AG09319 (cell line): ENCODE results near the gene NCEH1.

Experiments used
- DNase-seq: peaks from one replicate; pipeline ENCODE4 v3.0.0-alpha.2; 2010; ENCODE audit warnings: low read depth; ENCODE audit errors: extremely low read depth
- CTCF ChIP-seq: IDR thresholded peaks from 2 replicates; pipeline ENCODE4 v1.5.1; 2011; ENCODE audit warnings: low read depth, mild to moderate bottlenecking, inconsistent platforms, low read length, moderate library complexity

The NCEH1 gene

DNA sequence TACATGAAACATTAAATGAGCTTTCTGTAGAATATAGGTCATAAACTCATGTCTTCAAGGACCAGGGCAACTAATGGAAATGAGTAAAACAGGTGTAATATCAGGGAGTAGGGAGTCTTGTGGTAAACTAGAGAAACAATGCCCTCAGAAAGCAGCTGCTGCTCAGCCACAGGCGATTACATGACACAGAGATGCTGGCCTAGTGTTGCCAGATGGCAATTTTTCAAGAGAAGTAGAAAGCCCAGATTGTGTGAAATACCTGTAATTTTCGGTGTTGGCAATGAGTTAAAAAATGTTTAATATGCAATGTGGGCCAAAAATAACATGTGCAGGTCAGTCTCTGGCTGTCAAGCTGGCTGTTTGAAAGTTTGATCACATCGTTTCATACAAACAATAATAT lies 23.4 kb downstream of the NCEH1 start:
- no peak for DNase-seq

DNA sequence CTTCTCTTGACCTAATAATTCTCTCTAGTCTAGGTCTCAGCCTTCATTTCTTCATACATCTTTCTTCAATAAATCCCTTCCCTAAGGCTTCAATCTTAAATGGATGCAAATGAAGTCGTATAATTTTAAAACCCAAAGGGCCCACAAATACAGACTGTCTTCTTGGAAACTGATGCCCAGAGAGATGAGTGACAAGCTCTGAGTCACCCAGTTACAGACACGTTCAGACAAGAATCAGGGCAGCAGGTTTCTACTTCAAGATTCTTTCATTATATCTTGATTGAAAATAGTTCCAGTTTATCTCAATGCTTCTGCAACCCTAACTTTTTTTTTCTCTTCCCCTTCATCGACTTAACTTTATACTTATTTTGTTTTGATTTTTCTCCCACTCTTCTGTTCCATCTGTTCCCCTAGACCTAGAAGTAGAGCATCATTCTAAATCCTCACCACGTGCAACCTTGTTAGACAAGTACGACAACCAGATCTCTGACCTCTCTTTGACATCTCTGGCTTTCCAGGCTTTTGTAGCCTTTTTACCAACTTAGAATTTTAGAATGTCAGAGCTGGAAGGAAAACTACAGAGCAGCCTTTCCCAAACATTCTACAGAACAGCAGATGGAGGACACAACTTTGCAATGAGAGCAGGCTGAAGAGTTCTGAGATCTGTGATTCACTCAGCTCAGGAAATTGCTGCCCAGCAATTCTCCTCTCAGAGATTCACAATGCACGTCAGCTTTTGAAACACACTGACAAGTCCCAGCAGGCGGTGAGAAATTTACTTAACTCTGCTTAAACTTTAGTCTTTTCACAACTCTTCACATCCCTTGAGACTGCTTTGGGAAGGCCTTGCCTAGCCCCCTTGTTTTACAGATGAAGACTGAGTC lies 25.3 kb downstream of the NCEH1 start:
- TF ChIP-seq CTCF: no peak
- DNase-seq: no peak

More for the DNA sequence above, 23.4 kb downstream of the NCEH1 start:
- no peak for TF ChIP-seq CTCF

- DNase-seq: no peak
Observed at GRCh38 chr3:172680684-172681083, 30.2 kb downstream of the NCEH1 start.

GRCh38 chr3:172679599-172679998 lies 31.3 kb downstream of the NCEH1 start:
- no peak for TF ChIP-seq CTCF
- no peak for DNase-seq

More at GRCh38 chr3:172680684-172681083, 30.2 kb downstream of the NCEH1 start:
- TF ChIP-seq CTCF: no peak

GRCh38 chr3:172678068-172678467 lies 32.8 kb downstream of the NCEH1 start:
- DNase-seq: peak; percentile 7
- TF ChIP-seq CTCF: no peak

DNA sequence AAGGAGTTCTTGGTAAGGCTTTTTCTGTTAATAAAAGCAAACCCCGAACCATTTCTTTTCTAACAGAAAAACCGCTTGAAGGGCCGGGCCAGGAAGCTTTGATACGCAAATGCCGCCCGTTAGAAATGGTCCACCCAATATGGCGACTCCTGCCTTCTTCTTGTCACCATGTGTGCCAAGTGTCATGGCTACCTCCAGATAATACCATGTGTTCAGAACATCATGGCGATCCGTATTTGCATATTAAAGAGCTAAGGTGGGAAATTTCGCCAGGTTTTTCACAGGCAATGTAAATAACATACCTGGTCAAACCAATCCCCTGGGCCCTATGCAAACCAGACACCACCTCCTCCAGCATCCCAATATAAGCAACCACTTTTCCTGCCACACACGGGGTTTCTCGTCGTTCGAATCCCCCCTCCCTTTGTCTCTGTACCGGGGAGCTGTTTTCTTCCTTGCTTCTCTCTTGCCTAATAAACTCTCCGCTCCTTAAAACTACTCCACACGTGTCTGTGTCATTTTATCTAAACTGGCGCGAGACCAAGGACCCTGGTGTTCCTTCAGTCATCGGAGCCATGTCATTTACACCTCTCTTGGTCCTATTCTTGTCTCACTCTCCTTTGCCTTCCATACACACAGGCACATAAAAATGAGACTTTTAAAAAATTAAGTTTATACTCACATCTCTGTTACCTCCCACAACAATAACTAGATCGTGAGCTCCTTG lies 34.5 kb downstream of the NCEH1 start:
- TF ChIP-seq CTCF: no peak
- DNase-seq: no peak
